HG03521 (cell line): ENCODE data around the gene MAPT.

Experiments
- ATAC-seq: cut with Tn5 transposase; IDR thresholded peaks from one replicate; pipeline ENCODE4 v1.9.1; 2021; ENCODE audit warnings: mild to moderate bottlenecking, moderate library complexity; ENCODE audit not compliant: unreplicated experiment

MAPT gene

DNA sequence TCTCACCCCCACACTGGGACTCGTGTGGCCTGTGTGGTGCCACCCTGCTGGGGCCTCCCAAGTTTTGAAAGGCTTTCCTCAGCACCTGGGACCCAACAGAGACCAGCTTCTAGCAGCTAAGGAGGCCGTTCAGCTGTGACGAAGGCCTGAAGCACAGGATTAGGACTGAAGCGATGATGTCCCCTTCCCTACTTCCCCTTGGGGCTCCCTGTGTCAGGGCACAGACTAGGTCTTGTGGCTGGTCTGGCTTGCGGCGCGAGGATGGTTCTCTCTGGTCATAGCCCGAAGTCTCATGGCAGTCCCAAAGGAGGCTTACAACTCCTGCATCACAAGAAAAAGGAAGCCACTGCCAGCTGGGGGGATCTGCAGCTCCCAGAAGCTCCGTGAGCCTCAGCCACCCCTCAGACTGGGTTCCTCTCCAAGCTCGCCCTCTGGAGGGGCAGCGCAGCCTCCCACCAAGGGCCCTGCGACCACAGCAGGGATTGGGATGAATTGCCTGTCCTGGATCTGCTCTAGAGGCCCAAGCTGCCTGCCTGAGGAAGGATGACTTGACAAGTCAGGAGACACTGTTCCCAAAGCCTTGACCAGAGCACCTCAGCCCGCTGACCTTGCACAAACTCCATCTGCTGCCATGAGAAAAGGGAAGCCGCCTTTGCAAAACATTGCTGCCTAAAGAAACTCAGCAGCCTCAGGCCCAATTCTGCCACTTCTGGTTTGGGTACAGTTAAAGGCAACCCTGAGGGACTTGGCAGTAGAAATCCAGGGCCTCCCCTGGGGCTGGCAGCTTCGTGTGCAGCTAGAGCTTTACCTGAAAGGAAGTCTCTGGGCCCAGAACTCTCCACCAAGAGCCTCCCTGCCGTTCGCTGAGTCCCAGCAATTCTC is 132.1 kb downstream of the MAPT start:
- ATAC-seq = no peak

DNA sequence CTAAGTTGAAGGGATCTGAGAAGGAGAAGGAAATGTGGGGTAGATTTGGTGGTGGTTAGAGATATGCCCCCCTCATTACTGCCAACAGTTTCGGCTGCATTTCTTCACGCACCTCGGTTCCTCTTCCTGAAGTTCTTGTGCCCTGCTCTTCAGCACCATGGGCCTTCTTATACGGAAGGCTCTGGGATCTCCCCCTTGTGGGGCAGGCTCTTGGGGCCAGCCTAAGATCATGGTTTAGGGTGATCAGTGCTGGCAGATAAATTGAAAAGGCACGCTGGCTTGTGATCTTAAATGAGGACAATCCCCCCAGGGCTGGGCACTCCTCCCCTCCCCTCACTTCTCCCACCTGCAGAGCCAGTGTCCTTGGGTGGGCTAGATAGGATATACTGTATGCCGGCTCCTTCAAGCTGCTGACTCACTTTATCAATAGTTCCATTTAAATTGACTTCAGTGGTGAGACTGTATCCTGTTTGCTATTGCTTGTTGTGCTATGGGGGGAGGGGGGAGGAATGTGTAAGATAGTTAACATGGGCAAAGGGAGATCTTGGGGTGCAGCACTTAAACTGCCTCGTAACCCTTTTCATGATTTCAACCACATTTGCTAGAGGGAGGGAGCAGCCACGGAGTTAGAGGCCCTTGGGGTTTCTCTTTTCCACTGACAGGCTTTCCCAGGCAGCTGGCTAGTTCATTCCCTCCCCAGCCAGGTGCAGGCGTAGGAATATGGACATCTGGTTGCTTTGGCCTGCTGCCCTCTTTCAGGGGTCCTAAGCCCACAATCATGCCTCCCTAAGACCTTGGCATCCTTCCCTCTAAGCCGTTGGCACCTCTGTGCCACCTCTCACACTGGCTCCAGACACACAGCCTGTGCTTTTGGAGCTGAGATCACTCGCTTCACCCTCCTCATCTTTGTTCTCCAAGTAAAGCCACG is 133.0 kb downstream of the MAPT start:
- ATAC-seq = no peak

DNA sequence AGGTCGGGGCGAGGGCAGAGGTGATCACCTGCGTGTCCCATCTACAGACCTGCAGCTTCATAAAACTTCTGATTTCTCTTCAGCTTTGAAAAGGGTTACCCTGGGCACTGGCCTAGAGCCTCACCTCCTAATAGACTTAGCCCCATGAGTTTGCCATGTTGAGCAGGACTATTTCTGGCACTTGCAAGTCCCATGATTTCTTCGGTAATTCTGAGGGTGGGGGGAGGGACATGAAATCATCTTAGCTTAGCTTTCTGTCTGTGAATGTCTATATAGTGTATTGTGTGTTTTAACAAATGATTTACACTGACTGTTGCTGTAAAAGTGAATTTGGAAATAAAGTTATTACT is 133.6 kb downstream of the MAPT start:
- no peak for ATAC-seq

DNA sequence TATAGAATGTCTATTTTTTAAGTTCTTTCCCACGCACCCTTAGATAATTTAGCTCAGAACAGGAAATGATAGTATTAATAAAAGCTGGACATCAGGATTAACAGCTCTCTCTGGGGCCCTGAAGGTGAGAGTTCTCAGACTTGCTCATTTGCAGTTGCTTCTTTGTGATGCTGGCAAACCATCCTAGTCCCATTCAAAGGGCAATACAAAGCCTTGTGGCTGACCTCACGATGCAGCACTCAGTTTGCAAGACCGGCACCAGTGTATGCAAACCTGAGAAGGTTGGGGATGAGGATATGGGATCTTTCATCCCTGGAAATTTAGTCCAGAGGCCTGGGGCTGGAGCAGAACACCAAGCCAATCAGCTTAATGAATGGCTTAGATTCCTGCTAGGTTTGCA is 134.0 kb downstream of the MAPT start:
- no peak for ATAC-seq

DNA sequence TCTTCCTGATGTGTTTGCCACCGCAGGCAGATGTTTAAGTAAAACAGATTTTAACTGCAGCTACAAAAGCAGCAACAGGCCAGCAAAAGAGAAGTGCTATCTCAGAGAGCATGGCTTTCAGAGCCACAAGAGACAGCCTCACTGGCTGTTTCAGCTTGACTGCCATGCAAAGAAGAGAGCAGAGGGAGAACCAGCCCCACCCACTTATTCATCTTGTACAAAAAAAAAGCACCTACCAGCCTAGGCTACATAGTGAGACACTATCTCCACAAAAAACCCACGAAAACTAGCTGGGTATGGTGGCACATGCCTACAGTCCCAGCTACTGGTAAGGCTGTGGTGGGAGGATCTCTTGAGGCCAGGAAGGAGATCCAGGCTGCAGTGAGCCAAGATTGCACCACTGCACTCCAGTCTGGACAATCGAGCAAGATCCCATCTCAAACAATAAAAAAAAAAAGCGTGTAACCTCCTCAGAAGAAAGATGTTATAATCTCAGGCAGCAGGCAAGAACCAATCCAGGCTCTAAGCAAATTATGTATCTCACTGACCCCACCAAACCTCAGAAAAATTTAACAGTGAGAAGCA is 134.7 kb downstream of the MAPT start:
- ATAC-seq = no peak

DNA sequence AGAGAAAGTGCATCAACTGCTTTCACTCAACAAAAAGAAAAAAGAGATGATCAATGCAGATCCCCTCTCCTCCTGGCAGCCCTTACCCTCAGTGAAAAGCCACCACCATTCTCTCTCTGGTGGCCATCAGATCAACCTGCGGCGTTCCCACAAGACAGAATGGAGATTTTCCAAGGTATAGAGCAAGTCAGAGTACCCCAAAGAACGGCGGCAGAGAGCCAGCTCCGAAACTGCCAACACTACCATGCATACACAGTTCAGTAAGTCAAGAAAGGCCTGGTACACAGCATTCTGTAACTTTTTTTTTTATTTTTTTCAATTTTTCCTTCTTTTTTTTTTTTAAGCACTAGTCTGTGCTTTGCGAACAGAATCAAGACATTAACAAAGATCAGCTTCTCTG is 135.3 kb downstream of the MAPT start:
- no peak for ATAC-seq

DNA sequence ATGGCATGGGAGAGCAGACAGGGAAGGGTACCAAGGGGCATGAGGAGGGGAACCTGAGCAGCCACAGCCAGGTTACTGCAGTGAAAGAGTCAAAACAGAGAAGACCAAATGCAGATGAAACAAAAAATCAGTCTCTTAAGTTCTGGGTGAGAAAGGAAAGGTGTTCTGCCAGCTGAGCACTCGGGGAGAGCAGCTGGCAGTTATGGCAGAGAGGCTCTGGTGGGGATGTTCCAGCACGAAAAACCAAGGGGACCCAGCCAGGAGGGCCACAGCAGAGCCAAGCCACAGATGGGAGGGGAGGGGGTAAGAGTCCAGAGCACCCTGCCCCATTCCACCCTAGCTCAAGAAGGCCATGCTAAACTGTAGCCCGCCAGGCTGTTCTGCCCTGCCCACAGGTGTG is 136.4 kb downstream of the MAPT start:
- ATAC-seq = no peak

DNA sequence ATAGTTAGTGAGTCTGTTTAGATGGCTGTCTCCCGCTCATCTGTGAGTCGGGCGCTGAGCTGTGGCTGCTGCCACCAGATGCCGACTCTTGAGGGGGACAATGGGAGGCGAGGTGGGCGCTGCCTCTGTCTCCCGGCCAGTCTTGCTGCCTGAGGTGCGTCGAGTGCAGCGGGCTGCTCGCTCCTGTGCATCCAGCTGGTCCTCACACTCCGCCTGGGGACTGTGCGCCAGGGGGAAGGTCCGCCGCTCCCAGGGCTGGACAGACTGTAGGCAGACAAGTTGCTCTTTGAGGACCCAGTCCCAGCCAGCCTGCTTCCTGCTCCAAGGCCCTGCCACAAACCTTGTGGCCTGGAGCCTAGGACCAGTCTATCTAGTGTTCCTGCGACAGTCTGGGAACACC is 137.1 kb downstream of the MAPT start:
- ATAC-seq = no peak

GRCh38 chr17:46031920-46032319 is 137.6 kb downstream of the MAPT start:
- no peak for ATAC-seq

DNA sequence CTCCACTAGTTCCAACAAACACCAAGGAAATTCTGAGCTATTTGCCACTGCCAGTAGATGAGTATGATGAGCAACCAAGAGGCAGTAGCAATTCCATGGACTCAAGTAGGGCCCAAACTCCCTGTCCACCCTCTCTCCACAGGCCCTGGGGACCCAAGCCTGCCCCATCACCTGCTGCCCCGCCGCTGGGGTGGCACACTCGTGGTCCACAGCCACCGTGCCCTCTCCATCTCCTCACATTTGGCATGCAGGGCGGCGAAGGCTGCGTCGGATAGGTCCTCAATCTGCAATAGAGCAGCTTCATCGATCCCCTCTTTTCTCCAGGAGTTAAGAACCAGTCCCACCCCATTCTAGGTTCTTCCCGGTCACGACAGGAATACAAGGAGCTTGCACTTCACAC is 138.6 kb downstream of the MAPT start:
- ATAC-seq = no peak

- ATAC-seq = no peak
Measured at GRCh38 chr17:46033392-46033791, 139.0 kb downstream of the MAPT start.

GRCh38 chr17:46035112-46035818 is 140.9 kb downstream of the MAPT start:
- ATAC-seq = no peak

DNA sequence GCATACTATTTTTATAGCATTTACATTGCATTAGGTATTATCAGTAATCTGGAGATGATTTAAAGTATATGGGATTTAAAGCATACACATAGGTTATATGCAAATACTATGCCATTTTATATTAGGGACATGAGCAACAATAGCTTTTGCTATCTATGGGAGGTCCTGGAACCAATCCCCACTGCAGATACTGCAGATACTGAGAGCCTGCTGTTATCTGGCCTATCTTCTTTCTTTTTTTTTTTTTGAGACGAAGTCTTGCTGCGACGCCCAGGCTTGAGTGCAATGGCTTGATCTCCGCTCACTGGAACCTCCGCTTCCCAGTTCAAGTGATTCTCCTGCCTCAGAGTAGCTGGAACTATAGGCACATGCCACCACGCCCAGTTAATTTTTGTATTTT is 142.1 kb downstream of the MAPT start:
- ATAC-seq = no peak

- no peak for ATAC-seq
Measured at GRCh38 chr17:46037722-46038255, 143.4 kb downstream of the MAPT start.

DNA sequence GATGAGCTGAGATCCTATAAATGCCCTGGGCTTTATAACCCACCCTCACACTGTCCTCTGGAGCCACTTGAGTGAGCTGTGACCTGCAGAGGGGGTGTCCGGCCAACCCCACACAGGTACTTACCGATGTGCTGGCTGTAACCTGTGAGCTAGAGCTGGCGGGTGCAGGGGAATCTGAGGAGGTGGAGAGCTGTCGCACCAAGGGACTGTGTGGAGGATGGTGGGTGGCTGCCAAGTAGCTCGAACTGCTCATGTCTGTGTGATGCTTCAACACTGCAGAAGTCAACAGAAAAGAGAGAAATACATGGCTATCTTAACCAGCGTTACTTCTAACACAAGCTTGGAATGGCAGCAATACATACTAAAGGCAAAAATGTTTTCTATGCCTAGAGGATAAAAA is 144.1 kb downstream of the MAPT start:
- ATAC-seq = no peak

DNA sequence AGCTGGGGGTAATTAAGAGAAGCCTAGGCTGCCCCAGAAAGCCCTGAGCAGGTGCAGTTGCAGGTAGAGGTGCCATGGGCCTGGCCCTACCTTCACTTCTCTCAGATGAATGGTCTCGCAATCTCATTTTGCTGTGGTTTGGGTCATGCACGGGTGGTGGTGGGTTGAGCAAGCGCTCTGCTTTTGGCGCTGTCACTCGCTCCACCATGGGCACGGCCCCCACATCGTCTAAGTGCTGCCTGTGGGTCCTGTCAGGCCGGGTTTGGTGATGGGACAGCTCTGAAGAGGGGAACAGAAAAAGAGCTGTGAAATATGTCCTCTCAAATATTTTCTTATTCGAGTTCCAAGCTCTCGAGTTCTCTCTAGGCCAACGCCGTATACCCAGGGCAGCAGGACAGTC is 144.6 kb downstream of the MAPT start:
- ATAC-seq = no peak

DNA sequence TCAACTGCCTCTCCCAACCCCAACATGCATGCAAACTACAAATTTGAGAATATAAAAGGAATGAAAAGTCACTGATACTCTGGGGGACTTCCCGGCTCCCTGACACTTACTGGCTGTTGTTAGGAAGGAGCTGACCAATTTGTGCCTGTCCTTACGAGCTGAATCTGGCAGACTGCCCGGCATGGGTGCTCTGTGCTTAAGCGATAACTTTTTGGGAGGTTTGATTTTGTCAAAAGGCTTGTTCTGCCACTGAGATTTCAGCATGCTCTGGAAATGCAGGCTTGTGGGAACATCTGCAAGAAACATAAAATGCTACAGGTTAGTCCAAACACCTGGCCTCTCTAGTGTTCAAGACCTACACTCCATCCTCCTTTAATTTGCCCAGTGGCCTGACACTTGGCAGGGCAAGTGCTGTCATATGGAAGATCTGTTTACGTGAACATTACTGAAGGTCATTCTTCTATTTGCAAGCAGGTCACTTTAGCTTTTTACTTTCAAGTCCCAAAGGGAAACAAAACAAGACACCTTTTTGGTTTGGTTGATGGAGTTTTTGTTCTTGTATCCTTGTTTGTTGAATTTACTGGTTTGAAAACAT is 145.3 kb downstream of the MAPT start:
- ATAC-seq = no peak

- no peak for ATAC-seq
Measured at GRCh38 chr17:46042246-46042645, 147.9 kb downstream of the MAPT start.

DNA sequence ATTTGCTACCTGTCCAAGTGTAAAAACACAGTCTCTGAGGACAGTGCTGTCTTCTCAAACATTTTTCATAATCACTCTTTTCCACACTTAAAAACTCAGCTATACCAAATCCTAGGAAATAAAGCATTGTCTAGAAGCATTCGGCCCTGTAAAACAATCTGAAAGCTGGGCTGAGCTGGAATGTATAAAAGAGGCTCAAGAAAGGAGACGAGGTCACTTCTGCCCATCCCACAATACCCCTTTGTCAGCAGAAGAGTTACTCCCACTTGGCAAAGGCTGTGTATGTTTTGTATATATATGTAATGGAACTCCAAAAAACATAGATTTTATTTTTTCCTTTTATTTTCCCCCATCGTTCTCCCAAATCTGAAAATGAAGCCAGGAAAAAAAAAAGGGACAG is 148.6 kb downstream of the MAPT start:
- ATAC-seq = no peak

DNA sequence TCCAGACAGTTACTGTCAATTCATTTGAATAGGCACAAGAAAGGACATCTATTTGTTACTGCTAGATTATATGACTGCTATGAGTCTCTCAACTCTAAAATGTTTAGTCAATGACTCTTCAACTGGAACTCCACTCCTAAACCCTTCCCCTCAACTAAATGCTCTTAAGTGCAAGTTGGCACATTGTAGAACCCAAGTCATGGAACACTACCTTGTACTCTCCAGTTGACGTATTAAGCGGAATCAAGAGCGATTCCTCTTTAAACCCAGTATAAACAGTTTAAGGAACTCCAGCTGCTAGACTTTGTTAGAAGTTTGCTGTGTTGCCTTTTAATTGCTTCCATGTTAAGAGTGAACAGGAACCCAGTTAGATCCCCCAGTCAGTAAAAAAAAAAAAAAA is 149.3 kb downstream of the MAPT start:
- ATAC-seq = no peak
